ENCODE data around the gene PTAR1.
"Not testable (repeated sequence)": the region's sequence is repeated elsewhere in the genome, so short reads cannot be mapped to it uniquely, and the experiment has no call there.

GRCh38 chr9:69799521-69799920 is 39.7 kb upstream of the PTAR1 start:
- TF ChIP-seq CTCF, EZH2 (IDR thresholded peaks at IDR 0.05): not testable (repeated sequence)
